Mucosa of rectum (tissue), 2 donors: ENCODE data around the gene ATXN1.

Experiments
- H3K27ac ChIP-seq, 2 donors: one replicate each; pipeline ENCODE4 v1.7.0; 2013; ENCODE audit warnings: inconsistent platforms in 2 of 2, low read depth in 2 of 2, low read length in 2 of 2
- H3K27me3 ChIP-seq, 2 donors: one replicate each; pipeline ENCODE4 v1.7.0; 2013; ENCODE audit warnings: low read length in 2 of 2; ENCODE audit not compliant: control insufficient read depth in 2 of 2, insufficient read depth in 2 of 2
- H3K36me3 ChIP-seq, 2 donors: one replicate each; pipeline ENCODE4 v1.7.0; 2013; ENCODE audit warnings: low read length in 2 of 2; ENCODE audit not compliant: control insufficient read depth in 2 of 2, insufficient read depth in 2 of 2
- H3K4me1 ChIP-seq, 2 donors: one replicate each; pipeline ENCODE4 v1.7.0; 2013; ENCODE audit warnings: low read length in 2 of 2, mild to moderate bottlenecking in 1 of 2; ENCODE audit not compliant: control insufficient read depth in 2 of 2, insufficient read depth in 2 of 2
- H3K4me3 ChIP-seq, 2 donors: one replicate each; pipeline ENCODE4 v1.7.0; 2013; ENCODE audit warnings: low read length in 2 of 2
- H3K9ac ChIP-seq, 2 donors: one replicate each; pipeline ENCODE4 v1.7.0; 2013; ENCODE audit warnings: low read length in 2 of 2, low read depth in 1 of 2, mild to moderate bottlenecking in 1 of 2
- H3K9me3 ChIP-seq, 2 donors: one replicate each; pipeline ENCODE4 v1.7.0; 2013; ENCODE audit warnings: low read length in 2 of 2; ENCODE audit not compliant: control insufficient read depth in 2 of 2
- donor health status: healthy.
- donor health status: Normal muscosa, but diverticular disease.

Gene ATXN1

DNA sequence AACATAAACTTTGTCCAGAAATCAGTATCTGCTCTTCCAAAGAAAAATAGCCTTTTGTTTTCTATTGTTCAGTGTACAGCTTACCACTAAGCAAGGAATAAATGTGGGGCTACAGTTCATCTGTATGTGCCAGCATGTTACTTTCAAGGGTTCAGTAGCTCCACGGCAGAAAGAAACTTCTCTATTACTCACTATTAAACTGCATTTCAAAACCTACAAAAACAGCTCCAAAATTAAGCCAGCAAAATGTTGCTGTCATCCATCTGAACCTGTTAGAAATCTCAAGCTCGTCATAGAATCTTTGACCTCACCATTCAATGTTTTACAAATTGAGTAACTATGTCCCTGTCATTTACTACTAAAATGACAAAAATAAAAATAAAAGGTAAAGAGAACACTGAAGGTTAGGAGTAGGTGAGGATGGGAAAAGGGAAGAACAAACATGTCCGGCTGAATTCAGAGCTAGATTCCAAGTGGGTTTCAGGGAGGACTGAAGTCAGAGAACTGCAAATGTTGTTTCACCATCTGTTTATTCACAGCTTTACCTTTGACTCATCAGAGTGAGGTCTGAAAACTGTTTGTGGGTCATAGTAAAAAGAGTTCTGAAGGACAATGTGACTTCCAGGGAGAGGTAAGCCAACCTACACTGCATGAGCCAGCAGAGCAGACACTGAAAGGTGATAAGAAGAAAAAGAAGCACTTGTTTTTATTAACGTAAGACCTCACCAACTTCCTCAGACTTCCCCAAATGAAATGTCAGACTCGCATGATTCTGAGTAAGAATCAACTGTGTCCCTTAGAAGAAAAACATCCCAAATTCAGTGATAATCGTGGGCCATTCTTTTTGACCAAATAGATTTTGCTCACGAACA lies 62.0 kb downstream of the ATXN1 start:
- Histone ChIP-seq H3K4me3 (no peak overlapping the region), H3K36me3 (no peaks in the 10 kb centered on the region), H3K9ac (no peak overlapping the region), H3K4me1 (peaks cover 3 to 10% of the 10 kb centered on the region in 2 donors), H3K27ac (no peak overlapping the region), H3K27me3 (no peaks in the 10 kb centered on the region), H3K9me3 (no peaks in the 10 kb centered on the region)

DNA sequence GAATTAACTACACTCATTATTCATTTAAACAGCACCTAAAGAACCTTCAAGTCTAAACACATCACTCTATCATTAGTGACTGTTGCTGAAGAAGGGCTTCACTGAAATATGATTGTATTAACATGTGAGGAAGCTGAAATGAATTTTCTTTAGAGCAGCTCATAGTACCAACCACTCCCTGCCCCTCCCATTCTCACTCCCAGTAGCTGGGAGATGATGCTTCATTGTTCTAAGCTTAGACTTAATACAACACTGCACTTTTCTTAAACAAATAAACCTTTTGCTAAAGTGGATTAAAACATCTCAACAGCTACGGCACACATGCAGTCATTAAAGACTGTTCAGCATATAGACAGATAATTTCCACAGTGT lies 63.1 kb downstream of the ATXN1 start:
- H3K9me3 ChIP-seq: no peaks in the 10 kb centered on the region
- H3K4me3 ChIP-seq: no peak overlapping the region
- peak overlapping the region in 1 of 2 donors; percentile 7 for H3K27ac ChIP-seq

DNA sequence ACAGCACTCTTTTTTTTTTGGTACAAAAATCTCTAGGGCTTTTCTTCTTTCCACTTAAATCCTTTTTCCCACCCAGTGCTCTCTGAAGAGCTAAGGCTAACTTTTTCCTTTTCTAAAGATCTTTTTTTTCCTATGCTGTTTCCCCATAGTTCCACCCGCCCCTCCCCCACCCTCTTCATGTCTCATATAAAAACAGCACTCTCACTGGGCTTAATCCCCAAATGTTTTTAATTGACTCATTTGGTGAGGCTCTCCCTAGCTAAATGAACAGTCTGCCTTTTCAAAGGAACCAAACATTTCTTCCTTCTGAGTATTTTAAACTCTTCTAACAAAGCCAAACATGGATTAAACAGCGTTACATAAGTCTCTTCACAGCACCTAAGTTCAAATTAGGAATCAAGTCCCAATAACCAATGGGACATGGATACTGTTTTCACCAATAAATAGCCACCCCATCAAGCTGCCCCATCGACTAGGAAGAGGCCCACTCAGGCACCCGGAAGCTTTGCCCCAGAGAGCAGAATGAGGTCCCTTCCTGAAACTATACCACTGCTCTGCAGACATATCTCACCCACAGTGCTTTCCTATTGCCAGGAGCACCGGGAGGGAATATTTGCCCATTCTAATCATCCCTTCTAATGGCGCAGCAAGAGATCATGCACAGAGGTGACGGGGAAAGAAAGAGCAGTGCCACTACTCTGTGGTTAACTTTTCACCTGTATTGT lies 63.7 kb downstream of the ATXN1 start:
- Histone ChIP-seq H3K27ac (peak overlapping the region in 1 of 2 donors; percentile 7), H3K9me3 (no peaks in the 10 kb centered on the region), H3K9ac (no peak overlapping the region), H3K27me3 (no peaks in the 10 kb centered on the region), H3K36me3 (no peaks in the 10 kb centered on the region), H3K4me3 (no peak overlapping the region), H3K4me1 (peaks cover 3 to 10% of the 10 kb centered on the region in 2 donors)

More for the DNA sequence above, 63.1 kb downstream of the ATXN1 start:
- Histone ChIP-seq H3K27me3 (no peaks in the 10 kb centered on the region), H3K4me1 (peaks cover 3 to 10% of the 10 kb centered on the region in 2 donors), H3K36me3 (no peaks in the 10 kb centered on the region), H3K9ac (no peak overlapping the region)

DNA sequence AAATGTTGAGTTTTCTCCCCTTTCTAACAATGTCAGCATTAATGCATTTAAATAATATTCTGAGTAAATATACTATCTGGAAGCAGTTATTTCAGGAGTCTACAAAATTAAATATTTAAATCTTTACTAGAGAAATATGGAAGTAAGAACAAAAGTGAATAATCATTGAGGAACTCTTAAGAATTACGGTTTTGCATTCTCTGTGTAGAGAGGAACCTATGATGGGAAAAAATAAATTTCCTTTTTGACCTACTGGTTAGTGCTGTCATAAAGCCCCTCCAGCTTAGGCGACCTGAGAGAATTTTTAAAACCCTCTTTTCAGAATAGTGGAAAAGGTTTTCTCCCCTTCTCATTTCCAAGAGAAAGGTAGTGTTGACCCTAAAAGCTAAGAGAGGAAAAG lies 64.8 kb downstream of the ATXN1 start:
- Histone ChIP-seq H3K9me3 (no peaks in the 10 kb centered on the region), H3K36me3 (no peaks in the 10 kb centered on the region), H3K27ac (no peak overlapping the region), H3K4me3 (no peak overlapping the region), H3K4me1 (peaks cover 3 to 10% of the 10 kb centered on the region in 2 donors), H3K9ac (no peak overlapping the region), H3K27me3 (no peaks in the 10 kb centered on the region)

DNA sequence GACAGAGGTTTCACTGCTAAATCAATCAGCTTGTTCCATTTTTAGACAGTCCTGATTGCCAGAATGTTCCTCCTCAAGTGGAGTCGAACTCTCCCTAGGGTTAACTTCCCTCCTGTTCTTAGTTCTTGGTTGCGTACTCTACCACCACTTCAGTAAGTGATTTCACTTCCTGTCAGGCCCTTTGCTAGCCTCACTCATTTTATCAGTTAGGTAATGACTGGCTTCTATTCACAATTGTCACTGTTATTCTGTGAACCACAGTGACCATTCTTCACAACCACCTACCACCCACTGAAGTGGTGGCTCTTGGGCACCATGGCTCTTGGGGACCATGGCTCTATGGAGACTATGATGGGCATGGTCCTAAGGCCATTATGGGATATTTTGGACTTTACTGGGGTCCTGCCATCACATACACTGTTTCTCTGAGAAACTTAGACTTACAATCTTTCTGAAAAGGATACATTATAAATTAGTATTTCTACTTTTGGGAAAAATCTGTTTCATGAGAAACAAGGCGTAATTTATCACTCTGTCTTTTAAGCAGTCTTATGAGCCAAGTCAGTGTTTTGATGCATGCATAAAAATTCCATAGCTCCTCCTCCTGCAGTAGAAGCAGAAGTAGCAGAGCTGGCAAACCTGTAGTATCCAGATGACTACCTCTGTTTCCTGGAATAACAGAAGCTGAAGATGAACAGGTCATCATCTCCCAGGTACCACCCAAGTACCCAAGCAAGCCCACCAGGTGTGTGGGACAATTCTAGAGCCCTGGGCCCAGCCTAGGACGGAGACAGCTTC lies 66.3 kb downstream of the ATXN1 start:
- Histone ChIP-seq H3K36me3 (no peaks in the 10 kb centered on the region), H3K27ac (peak overlapping the region in 1 of 2 donors; percentile 4), H3K9ac (no peak overlapping the region), H3K9me3 (no peaks in the 10 kb centered on the region), H3K27me3 (no peaks in the 10 kb centered on the region), H3K4me1 (peaks cover under 1 to 10% of the 10 kb centered on the region in 2 donors), H3K4me3 (no peak overlapping the region)

DNA sequence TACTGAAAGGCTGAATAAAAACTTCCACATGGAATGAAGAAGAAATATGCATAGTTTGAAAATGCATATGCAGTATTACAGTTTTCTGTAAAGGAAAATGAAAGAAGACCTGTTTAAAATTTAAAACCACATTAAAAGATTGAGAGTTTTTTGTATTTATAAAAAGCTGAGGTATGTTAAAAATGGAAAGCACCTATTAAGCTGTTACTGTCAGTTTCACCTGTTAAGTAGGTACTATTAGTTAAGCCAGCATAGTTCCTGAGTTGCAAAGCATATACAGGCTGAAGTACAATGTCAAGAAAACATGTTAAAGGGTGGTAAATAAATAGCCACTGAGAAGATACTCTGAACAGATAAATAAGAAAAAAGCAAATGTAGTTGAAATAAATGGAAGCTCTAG lies 69.9 kb downstream of the ATXN1 start:
- Histone ChIP-seq H3K27ac (no peak overlapping the region), H3K4me1 (no peaks in the 10 kb centered on the region), H3K36me3 (no peaks in the 10 kb centered on the region), H3K4me3 (no peak overlapping the region), H3K27me3 (no peaks in the 10 kb centered on the region), H3K9me3 (no peaks in the 10 kb centered on the region), H3K9ac (no peak overlapping the region)

DNA sequence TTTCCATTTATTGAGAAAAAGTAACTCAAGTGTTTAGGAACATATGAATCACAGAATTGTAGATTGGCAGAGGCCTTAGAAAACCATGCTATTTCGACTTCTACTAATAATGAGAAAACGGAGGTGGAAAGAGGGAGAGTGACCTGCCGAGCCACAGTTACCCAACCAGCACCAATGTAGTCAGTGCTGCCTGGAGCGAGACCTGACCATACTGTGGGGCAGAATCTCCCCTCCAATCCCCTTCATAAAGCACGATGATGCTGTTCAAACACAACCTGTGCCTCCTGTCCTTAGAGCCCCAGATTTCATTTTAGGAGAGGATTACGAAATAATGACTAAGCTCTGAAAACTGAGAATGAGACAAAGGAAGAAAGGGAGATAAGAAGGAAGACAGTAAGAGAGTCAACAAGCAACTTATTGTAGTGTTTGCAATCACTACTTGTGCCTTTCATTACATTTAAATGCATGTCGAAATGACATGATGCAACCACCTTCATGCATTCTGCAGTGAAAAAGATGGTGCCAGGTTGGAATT lies 70.6 kb downstream of the ATXN1 start:
- no peaks in the 10 kb centered on the region for H3K9me3 ChIP-seq
- H3K4me3 ChIP-seq: no peak overlapping the region
- H3K4me1 ChIP-seq: no peaks in the 10 kb centered on the region
- H3K27me3 ChIP-seq: no peaks in the 10 kb centered on the region
- no peak overlapping the region for H3K27ac ChIP-seq
- no peak overlapping the region for H3K9ac ChIP-seq
- H3K36me3 ChIP-seq: no peaks in the 10 kb centered on the region

DNA sequence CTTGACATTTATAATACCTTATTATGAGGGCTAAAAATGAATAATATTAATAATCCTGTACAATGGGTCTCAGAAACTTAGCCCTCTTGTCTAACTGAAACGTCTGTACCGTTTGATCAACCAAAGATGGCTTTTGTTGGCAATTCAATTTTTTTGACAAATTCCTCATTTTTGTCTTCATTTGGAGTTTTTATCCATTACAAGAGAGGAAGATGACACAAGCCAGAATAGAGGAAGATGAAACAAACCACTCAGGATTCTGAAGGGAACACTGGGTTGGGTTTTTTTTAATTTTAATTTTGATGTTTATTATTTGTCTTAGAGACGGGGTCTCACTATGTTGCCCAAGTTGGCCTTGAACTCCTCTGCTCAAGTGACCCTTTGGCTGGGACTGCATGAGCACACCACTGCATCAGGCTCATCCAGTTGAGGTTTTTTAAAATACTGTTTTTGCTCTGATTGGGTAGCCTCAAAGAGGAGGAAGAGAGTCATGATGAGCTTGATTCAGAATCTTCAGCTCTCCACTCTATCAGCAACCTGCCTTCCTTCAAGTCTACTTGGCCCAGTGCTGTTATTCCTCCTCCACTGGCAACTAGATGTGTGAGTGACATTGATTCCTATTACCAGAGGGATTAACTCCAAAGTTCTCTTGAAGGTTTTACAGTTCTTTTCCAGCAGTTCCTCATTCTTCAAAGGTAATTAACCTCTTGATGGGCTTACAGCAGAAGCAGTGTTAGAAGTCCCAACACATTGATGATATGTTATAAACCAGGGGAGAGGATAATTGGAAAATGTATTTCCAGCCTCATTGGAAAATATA lies 71.3 kb downstream of the ATXN1 start:
- H3K27ac ChIP-seq: no peak overlapping the region

DNA sequence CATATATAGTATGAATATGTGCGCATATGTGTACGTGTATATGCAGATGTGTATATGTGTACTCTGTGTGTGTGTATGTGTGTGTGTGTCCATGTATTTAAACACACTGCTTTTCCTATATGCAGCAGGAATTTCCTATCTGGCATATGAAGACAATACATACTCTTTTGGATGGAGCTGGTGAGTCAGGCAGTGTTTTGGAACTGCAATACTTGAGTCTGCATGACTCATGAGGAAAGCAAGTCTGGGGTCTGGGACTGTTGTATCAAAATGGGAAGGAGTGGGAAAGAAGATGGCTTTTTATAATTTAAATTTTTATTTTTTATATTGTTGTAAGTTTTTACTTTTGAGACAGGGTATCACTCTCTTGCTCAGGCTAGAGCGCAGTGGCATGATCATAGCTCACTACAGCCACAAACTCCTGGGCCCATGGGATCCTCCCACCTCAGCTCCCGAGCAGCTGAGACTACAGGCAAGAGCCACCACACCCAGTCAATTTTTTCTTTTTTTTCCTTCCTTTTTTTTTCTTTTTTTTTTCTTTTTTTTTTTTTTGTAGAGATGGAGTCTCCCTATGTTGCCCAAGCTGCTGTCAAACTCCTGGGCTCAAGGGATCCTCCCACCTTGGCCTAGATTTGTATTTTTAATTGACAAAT lies 72.2 kb downstream of the ATXN1 start:
- Histone ChIP-seq H3K27ac (no peak overlapping the region), H3K4me1 (no peaks in the 10 kb centered on the region), H3K4me3 (no peak overlapping the region), H3K27me3 (no peaks in the 10 kb centered on the region), H3K36me3 (no peaks in the 10 kb centered on the region), H3K9ac (no peak overlapping the region), H3K9me3 (no peaks in the 10 kb centered on the region)

More for the DNA sequence above, 71.3 kb downstream of the ATXN1 start:
- Histone ChIP-seq H3K9ac (no peak overlapping the region), H3K36me3 (no peaks in the 10 kb centered on the region), H3K4me3 (no peak overlapping the region), H3K4me1 (no peaks in the 10 kb centered on the region), H3K27me3 (no peaks in the 10 kb centered on the region), H3K9me3 (no peaks in the 10 kb centered on the region)
